DOHH2 (cell line): ENCODE data around the gene ACOT9.
"Not testable (repeated sequence)": the region's sequence is repeated elsewhere in the genome, so short reads cannot be mapped to it uniquely, and the experiment has no call there.

ENCODE experiments used
- H3F3A ChIP-seq: fragments of 200-600 bp; sonication (generic), shearing (Covaris generic); 2 replicates; pipeline ENCODE4 v1.6.0; 2016; ENCODE audit warnings: antibody characterized with exemption, mild to moderate bottlenecking; ENCODE audit not compliant: control insufficient read depth, insufficient read depth
- H3K27ac ChIP-seq: fragments of 200-600 bp; sonication (generic); 2 replicates; pipeline ENCODE4 v1.5.1; 2014; ENCODE audit warnings: low read depth, mild to moderate bottlenecking, low read length, moderate library complexity
- H3K27me3 ChIP-seq: fragments of 200-600 bp; sonication (generic); 2 replicates; pipeline ENCODE4 v1.6.1; 2014; ENCODE audit warnings: mild to moderate bottlenecking, low read length, mixed read lengths; ENCODE audit not compliant: control insufficient read depth
- H3K36me3 ChIP-seq: fragments of 200-600 bp; sonication (generic); 2 replicates; pipeline ENCODE4 v1.6.1; 2014; ENCODE audit warnings: mild to moderate bottlenecking, low read length, moderate library complexity, mixed read lengths; ENCODE audit not compliant: control insufficient read depth
- H3K4me1 ChIP-seq: fragments of 200-600 bp; sonication (generic); 2 replicates; pipeline ENCODE4 v1.6.1; 2014; ENCODE audit warnings: mild to moderate bottlenecking, low read length, mixed read lengths; ENCODE audit not compliant: control insufficient read depth
- H3K4me2 ChIP-seq: fragments of 200-600 bp; sonication (generic); 2 replicates; pipeline ENCODE4 v1.6.0; 2014; ENCODE audit warnings: mild to moderate bottlenecking, low read length, moderate library complexity
- H3K4me3 ChIP-seq: fragments of 200-600 bp; sonication (generic); 2 replicates; pipeline ENCODE4 v1.5.1; 2014; ENCODE audit warnings: mild to moderate bottlenecking, low read length, mixed read lengths
- H3K79me2 ChIP-seq: fragments of 200-600 bp; sonication (generic); 2 replicates; pipeline ENCODE4 v1.6.1; 2014; ENCODE audit warnings: mild to moderate bottlenecking, low read length, mixed read lengths; ENCODE audit not compliant: control insufficient read depth
- H3K9me2 ChIP-seq: fragments of 200-600 bp; sonication (generic); replicated peaks from 2 replicates; pipeline ENCODE4 v1.6.1; 2014; ENCODE audit warnings: mild to moderate bottlenecking, low read length, mixed read lengths; ENCODE audit not compliant: control insufficient read depth
- H3K9me3 ChIP-seq: fragments of 200-600 bp; sonication (generic); 2 replicates; pipeline ENCODE4 v1.6.1; 2014; ENCODE audit warnings: antibody characterized with exemption, low read length, mixed read lengths; ENCODE audit not compliant: control insufficient read depth, insufficient read depth
- H4K20me1 ChIP-seq: fragments of 200-600 bp; sonication (generic); 2 replicates; pipeline ENCODE4 v1.6.0; 2014; ENCODE audit warnings: low read depth, mild to moderate bottlenecking, antibody characterized with exemption, low read length, moderate library complexity; ENCODE audit not compliant: control insufficient read depth, insufficient read depth
- CTCF ChIP-seq: fragments of 200-600 bp; sonication (generic); IDR thresholded peaks from one replicate; pipeline ENCODE4 v1.5.1; 2014; ENCODE audit warnings: antibody characterized with exemption, mild to moderate bottlenecking, low read depth, low read length; ENCODE audit not compliant: poor library complexity, severe bottlenecking
- EZH2phosphoT487 ChIP-seq: fragments of 200-600 bp; sonication (generic); IDR thresholded peaks from 2 replicates; pipeline ENCODE4 v1.6.1; 2017; ENCODE audit warnings: borderline replicate concordance, mild to moderate bottlenecking, antibody characterized with exemption, low read length, moderate library complexity, mixed read lengths

The ACOT9 gene

GRCh38 chrX:23749576-23749975 lies 6.5 kb upstream of the ACOT9 start:
- no peak overlapping the region for H3K4me3 ChIP-seq
- no peaks in the 10 kb centered on the region for H3K9me3 ChIP-seq
- H3K36me3 ChIP-seq = peaks cover 8% of the 10 kb centered on the region
- TF ChIP-seq EZH2phosphoT487 = no peak
- no peaks in the 10 kb centered on the region for H3K9me2 ChIP-seq
- H3K4me2 ChIP-seq = no peak overlapping the region
- no peak overlapping the region for H3K27ac ChIP-seq
- peaks cover 21% of the 10 kb centered on the region for H3K4me1 ChIP-seq
- peaks cover 3% of the 10 kb centered on the region; the same call in 1 of the 2 replicates for H3F3A ChIP-seq
- no peaks in the 10 kb centered on the region for H3K27me3 ChIP-seq
- H4K20me1 ChIP-seq = no peaks in the 10 kb centered on the region
- no peaks in the 10 kb centered on the region for H3K79me2 ChIP-seq

GRCh38 chrX:23749129-23749528 lies 6.1 kb upstream of the ACOT9 start:
- peaks cover 17% of the 10 kb centered on the region for H3K4me1 ChIP-seq
- H3K9me2 ChIP-seq = no peaks in the 10 kb centered on the region
- no peak for TF ChIP-seq CTCF
- no peak for TF ChIP-seq EZH2phosphoT487
- H3K27me3 ChIP-seq = no peaks in the 10 kb centered on the region
- H3F3A ChIP-seq = peaks cover 7% of the 10 kb centered on the region
- H3K27ac ChIP-seq = no peak overlapping the region
- no peak overlapping the region for H3K4me3 ChIP-seq
- no peaks in the 10 kb centered on the region for H3K79me2 ChIP-seq
- H4K20me1 ChIP-seq = no peaks in the 10 kb centered on the region
- H3K4me2 ChIP-seq = no peak overlapping the region
- no peaks in the 10 kb centered on the region for H3K9me3 ChIP-seq
- peaks cover 5% of the 10 kb centered on the region for H3K36me3 ChIP-seq

- no peaks in the 10 kb centered on the region for H3K9me2 ChIP-seq
- H3K4me1 ChIP-seq = peaks cover 18% of the 10 kb centered on the region
- no peaks in the 10 kb centered on the region for H4K20me1 ChIP-seq
- no peak overlapping the region for H3K4me3 ChIP-seq
- peaks cover 26% of the 10 kb centered on the region for H3K79me2 ChIP-seq
- H3F3A ChIP-seq = peaks cover 9% of the 10 kb centered on the region
- peak overlapping the region; percentile 15; the same call in 1 of the 2 replicates for H3K27ac ChIP-seq
- TF ChIP-seq EZH2phosphoT487 = no peak
- TF ChIP-seq CTCF = no peak
- no peak overlapping the region for H3K4me2 ChIP-seq
- H3K27me3 ChIP-seq = no peaks in the 10 kb centered on the region
- peaks cover 3% of the 10 kb centered on the region for H3K36me3 ChIP-seq
- H3K9me3 ChIP-seq = no peaks in the 10 kb centered on the region
Observed at GRCh38 chrX:23745786-23746185, 2.7 kb upstream of the ACOT9 start.

- H3F3A ChIP-seq, H3K9me2 ChIP-seq, H3K36me3 ChIP-seq, H3K27me3 ChIP-seq, H4K20me1 ChIP-seq, H3K9me3 ChIP-seq: not testable (repeated sequence)
- H3K4me3 ChIP-seq = peak overlapping the region; percentile 80
- H3K79me2 ChIP-seq = peaks cover 47% of the 10 kb centered on the region
- peak overlapping the region; percentile 56 for H3K4me2 ChIP-seq
- H3K27ac ChIP-seq = 0 out of 2 replicates have a peak overlapping the region, but pooled peaks have one; percentile 6
- H3K4me1 ChIP-seq = peaks cover 18% of the 10 kb centered on the region
Observed at GRCh38 chrX:23743623-23743971, 521 bp upstream of the ACOT9 start.
